Liver (tissue), 9 donors: ENCODE results near the gene SRP14. TPM values are rescaled to one million over a fixed set of nuclear protein-coding genes. Genes with fewer than 3 reads are reported as not detected.

ENCODE experiments used
- DNase-seq: peaks from one replicate; pipeline ENCODE4 v3.0.0-alpha.2; 2017; ENCODE audit warnings: low spot score
- H3K27ac ChIP-seq, 2 donors: one replicate each; pipeline ENCODE4 v1.7.0; 2013; ENCODE audit warnings: inconsistent platforms in 2 of 2, low read length in 2 of 2, control low read depth in 1 of 2, low read depth in 1 of 2, mild to moderate bottlenecking in 1 of 2
- H3K27me3 ChIP-seq, 4 donors: one replicate each; pipeline versions ENCODE4 v1.6.1 to v1.7.0; 2013; ENCODE audit warnings: low read length in 3 of 4, inconsistent platforms in 1 of 4, mild to moderate bottlenecking in 1 of 4, moderate library complexity in 1 of 4; ENCODE audit not compliant: control insufficient read depth in 4 of 4, insufficient read depth in 4 of 4
- H3K36me3 ChIP-seq, 4 donors: one replicate each; pipeline versions ENCODE4 v1.6.1 to v1.7.0; 2013; ENCODE audit warnings: low read length in 3 of 4, mild to moderate bottlenecking in 3 of 4, low read depth in 1 of 4, moderate library complexity in 1 of 4; ENCODE audit not compliant: control insufficient read depth in 4 of 4, insufficient read depth in 3 of 4
- H3K4me1 ChIP-seq, 4 donors: one replicate each; pipeline versions ENCODE4 v1.6.1 to v1.7.0; 2013; ENCODE audit warnings: low read length in 3 of 4, mild to moderate bottlenecking in 3 of 4, moderate library complexity in 1 of 4; ENCODE audit not compliant: control insufficient read depth in 4 of 4, insufficient read depth in 4 of 4
- H3K4me3 ChIP-seq, 3 donors: one replicate each; pipeline versions ENCODE4 v1.6.1 to v1.7.0; 2013; ENCODE audit warnings: low read length in 3 of 3, control low read depth in 1 of 3, low read depth in 1 of 3, mild to moderate bottlenecking in 1 of 3
- H3K9ac ChIP-seq, 2 donors: one replicate each; pipeline ENCODE4 v1.7.0; 2013; ENCODE audit warnings: low read length in 2 of 2, mild to moderate bottlenecking in 2 of 2, moderate library complexity in 2 of 2, control low read depth in 1 of 2, low read depth in 1 of 2
- H3K9me3 ChIP-seq, 4 donors: one replicate each; pipeline versions ENCODE4 v1.6.1 to v1.7.0; 2013; ENCODE audit warnings: low read length in 3 of 4; ENCODE audit not compliant: control insufficient read depth in 4 of 4
- FOXA2 ChIP-seq: IDR thresholded peaks from 2 replicates; pipeline ENCODE4 v1.6.1; 2016; ENCODE audit warnings: antibody characterized with exemption
- GABPA ChIP-seq, 2 donors: IDR thresholded peaks in 1 of 2; conservative IDR thresholded peaks in 1 of 2; 2 replicates each; pipeline ENCODE4 v1.6.1; 2016; ENCODE audit warnings: antibody characterized with exemption in 2 of 2, mild to moderate bottlenecking in 1 of 2, moderate library complexity in 1 of 2
- HNF4A ChIP-seq, 2 donors: conservative IDR thresholded peaks; 2 replicates each; pipeline ENCODE4 v1.6.1; 2016; ENCODE audit warnings: antibody characterized with exemption in 2 of 2, mild to moderate bottlenecking in 2 of 2
- JUND ChIP-seq, 2 donors: IDR thresholded peaks; 2 replicates each; pipeline ENCODE4 v1.6.1; 2016; ENCODE audit warnings: antibody characterized with exemption in 2 of 2
- RAD21 ChIP-seq, 2 donors: IDR thresholded peaks; 2 replicates each; pipeline ENCODE4 v1.6.1; 2016; ENCODE audit warnings: antibody characterized with exemption in 2 of 2, mild to moderate bottlenecking in 2 of 2
- RXRA ChIP-seq, 2 donors: IDR thresholded peaks; 2 replicates each; pipeline ENCODE4 v1.6.1; 2017 to 2018; ENCODE audit warnings: antibody characterized with exemption in 2 of 2, mild to moderate bottlenecking in 1 of 2
- SP1 ChIP-seq: IDR thresholded peaks from 2 replicates; pipeline ENCODE4 v1.6.1; 2018; ENCODE audit warnings: antibody characterized with exemption, mild to moderate bottlenecking
- YY1 ChIP-seq: IDR thresholded peaks from 2 replicates; pipeline ENCODE4 v1.6.1; 2016; ENCODE audit warnings: antibody characterized with exemption, mild to moderate bottlenecking
- WGBS: extraction: QIAGEN DNeasy Blood & Tissue Kit; methylation state at CpG from one replicate; pipeline ENCODE4 v1.1.7; 2013; 5-methylcytosine and 5-hydroxymethylcytosine counted together
- polyA plus RNA-seq, 2 donors: library from polyadenylated mRNA; stranded (reverse) in 1 of 2; unstranded in 1 of 2; fragments of 200-250 nt in 1 of 2; fragments of >200 nt in 1 of 2; fragmentation: Nextera tagmentation in 1 of 2; extraction: Ambion mirVana in 1 of 2; gene quantifications; one replicate each; pipeline versions ENCODE4 v1.2.1 to v1.2.3, GENCODE V29; 2013 to 2015
- total RNA-seq, 2 donors: library from RNA; depleted of rRNA; stranded (reverse); fragments of >200 nt; gene quantifications; one replicate each; pipeline ENCODE4 v1.2.3, GENCODE V29; 2014
- TF ChIP-seq, protein P1 (sequence below): IDR thresholded peaks from 2 replicates; pipeline ENCODE4 v1.6.1; 2016; ENCODE audit warnings: antibody characterized with exemption, mild to moderate bottlenecking
- TF ChIP-seq, protein P2 (sequence below): IDR thresholded peaks from 2 replicates; pipeline ENCODE4 v1.6.1; 2016; ENCODE audit warnings: antibody characterized with exemption
- donor health status: healthy.
- donor health status: healthy.
- donor health status: healthy.
- donor health status: healthy.
- donor health status: healthy.

SRP14 gene
- total and polyA plus RNA-seq, 4 donors: 67.2 to 357 (median 116) TPM

DNA sequence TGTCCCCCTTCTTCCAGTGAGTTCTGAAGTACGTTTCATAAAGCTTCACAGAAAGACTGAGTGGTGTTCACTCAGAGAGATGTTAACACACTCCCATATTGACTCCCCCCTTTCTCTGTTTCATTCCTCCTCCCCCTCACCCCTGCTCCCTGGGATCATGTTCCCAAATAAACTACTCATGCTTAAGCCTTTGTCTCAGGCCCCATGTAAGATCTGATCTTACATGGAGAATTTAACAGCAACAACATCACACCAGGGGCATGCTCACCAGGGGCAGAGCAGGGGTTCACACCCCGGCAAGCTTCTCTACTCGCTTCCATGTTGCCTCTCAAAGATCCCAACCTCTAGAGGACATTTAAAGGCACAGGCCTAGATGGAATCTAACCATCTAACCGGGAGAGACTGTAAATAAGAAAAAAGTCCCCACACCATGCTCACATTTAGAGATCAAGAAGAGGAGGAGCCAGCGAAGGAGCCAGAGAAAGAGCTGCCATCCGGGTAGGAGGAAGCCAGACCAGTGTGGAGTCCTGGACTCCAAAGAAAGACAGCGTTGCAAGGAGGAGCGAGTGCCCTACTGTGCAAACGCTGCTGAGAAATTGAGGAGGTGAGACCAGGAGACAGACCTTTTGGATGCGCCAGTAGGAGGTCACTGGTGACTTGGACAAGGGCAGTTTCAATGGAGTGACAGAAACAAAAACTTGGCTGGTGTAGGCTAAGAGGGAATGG is 21.4 kb upstream of the SRP14 start:
- WGBS: 93% methylated on average over 10 of the region's 10 CpGs
- no peak for TF ChIP-seq RAD21 (IDR thresholded peaks at IDR 0.05)
- TF ChIP-seq FOXA2: no peak
- TF ChIP-seq YY1: no peak
- TF ChIP-seq GABPA (IDR thresholded peaks at IDR 0.05 in 1 of 2, conservative IDR thresholded peaks at IDR 0.05 in 1 of 2): no peak
- TF ChIP-seq, protein P1, sequence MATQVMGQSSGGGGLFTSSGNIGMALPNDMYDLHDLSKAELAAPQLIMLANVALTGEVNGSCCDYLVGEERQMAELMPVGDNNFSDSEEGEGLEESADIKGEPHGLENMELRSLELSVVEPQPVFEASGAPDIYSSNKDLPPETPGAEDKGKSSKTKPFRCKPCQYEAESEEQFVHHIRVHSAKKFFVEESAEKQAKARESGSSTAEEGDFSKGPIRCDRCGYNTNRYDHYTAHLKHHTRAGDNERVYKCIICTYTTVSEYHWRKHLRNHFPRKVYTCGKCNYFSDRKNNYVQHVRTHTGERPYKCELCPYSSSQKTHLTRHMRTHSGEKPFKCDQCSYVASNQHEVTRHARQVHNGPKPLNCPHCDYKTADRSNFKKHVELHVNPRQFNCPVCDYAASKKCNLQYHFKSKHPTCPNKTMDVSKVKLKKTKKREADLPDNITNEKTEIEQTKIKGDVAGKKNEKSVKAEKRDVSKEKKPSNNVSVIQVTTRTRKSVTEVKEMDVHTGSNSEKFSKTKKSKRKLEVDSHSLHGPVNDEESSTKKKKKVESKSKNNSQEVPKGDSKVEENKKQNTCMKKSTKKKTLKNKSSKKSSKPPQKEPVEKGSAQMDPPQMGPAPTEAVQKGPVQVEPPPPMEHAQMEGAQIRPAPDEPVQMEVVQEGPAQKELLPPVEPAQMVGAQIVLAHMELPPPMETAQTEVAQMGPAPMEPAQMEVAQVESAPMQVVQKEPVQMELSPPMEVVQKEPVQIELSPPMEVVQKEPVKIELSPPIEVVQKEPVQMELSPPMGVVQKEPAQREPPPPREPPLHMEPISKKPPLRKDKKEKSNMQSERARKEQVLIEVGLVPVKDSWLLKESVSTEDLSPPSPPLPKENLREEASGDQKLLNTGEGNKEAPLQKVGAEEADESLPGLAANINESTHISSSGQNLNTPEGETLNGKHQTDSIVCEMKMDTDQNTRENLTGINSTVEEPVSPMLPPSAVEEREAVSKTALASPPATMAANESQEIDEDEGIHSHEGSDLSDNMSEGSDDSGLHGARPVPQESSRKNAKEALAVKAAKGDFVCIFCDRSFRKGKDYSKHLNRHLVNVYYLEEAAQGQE: no peak
- Histone ChIP-seq H3K27me3 (no peaks in the 10 kb centered on the region), H3K36me3 (no peaks in the 10 kb centered on the region), H3K4me3 (no peak overlapping the region), H3K9ac (no peak overlapping the region), H3K4me1 (peaks cover 6 to 16% (median 12%) of the 10 kb centered on the region in 4 donors), H3K27ac (no peak overlapping the region), H3K9me3 (no peaks in the 10 kb centered on the region)
- DNase-seq: no peak

- no peaks in the 10 kb centered on the region for H3K36me3 ChIP-seq
- H3K9me3 ChIP-seq: no peaks in the 10 kb centered on the region
- no peak overlapping the region for H3K27ac ChIP-seq
- 93% methylated on average over 11 of the region's 11 CpGs for WGBS
- peaks cover 9 to 22% (median 18%) of the 10 kb centered on the region in 4 donors for H3K4me1 ChIP-seq
- H3K9ac ChIP-seq: no peak overlapping the region
- TF ChIP-seq YY1 (no peak), RXRA (IDR thresholded peaks at IDR 0.05) (no peak), JUND (IDR thresholded peaks at IDR 0.05) (no peak), RAD21 (IDR thresholded peaks at IDR 0.05) (no peak), GABPA (IDR thresholded peaks at IDR 0.05 in 1 of 2, conservative IDR thresholded peaks at IDR 0.05 in 1 of 2) (no peak), HNF4A (conservative IDR thresholded peaks at IDR 0.05) (no peak), SP1 (no peak)
- TF ChIP-seq, protein P2, sequence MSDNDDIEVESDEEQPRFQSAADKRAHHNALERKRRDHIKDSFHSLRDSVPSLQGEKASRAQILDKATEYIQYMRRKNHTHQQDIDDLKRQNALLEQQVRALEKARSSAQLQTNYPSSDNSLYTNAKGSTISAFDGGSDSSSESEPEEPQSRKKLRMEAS: no peak
- TF ChIP-seq, protein P1: no peak
- no peak for DNase-seq
- H3K27me3 ChIP-seq: no peaks in the 10 kb centered on the region
- H3K4me3 ChIP-seq: no peak overlapping the region
These were observed 20.8 kb upstream of the SRP14 start for GRCh38 chr15:40059821-40060220.
